ENCODE results near the gene P4HB. TPM values are rescaled to one million over a fixed set of nuclear protein-coding genes. Genes with fewer than 3 reads are reported as not detected.

The P4HB gene
- polyA plus RNA-seq, 1 of the 3 experiments (the other 2 are of a cell fraction), result 165 TPM

GRCh38 chr17:81909231-81909630, 48.9 kb upstream of the P4HB start:
- Histone ChIP-seq H4K20me1 (ENCODE audit: insufficient read depth) (peaks cover 10% of the 10 kb centered on the region), H3K9me3 (no peaks in the 10 kb centered on the region), H3K4me3 (ENCODE audit: low read depth in 2 of 2, low read length in 1 of 2) (no peak overlapping the region), H3F3A (replicated peaks; ENCODE audit: insufficient read depth) (peaks cover 18% of the 10 kb centered on the region), H3K4me2 (no peak overlapping the region; the same call in 1 of the 2 replicates), H3K36me3 (replicated peaks in 1 of 2; ENCODE audit: control insufficient read depth in 1 of 2, insufficient read depth in 2 of 2, low read length in 1 of 2) (peaks cover 18 to 70% of the 10 kb centered on the region in 2 experiments), H3K4me1 (ENCODE audit: control insufficient read depth in 1 of 2, insufficient read depth in 2 of 2, low read depth in 1 of 2, low read length in 1 of 2) (peaks cover 8 to 14% of the 10 kb centered on the region in 2 experiments; a peak in 2 of 4 replicates), H2AFZ (ENCODE audit: low read depth) (no peak overlapping the region), H3K9me2 (no peaks in the 10 kb centered on the region), H3K79me2 (ENCODE audit: insufficient read depth) (peaks cover 7% of the 10 kb centered on the region; the same call in 1 of the 2 replicates), H3K27me3 (ENCODE audit: insufficient read depth) (no peaks in the 10 kb centered on the region), H3K9ac (no peak overlapping the region), H3K27ac (ENCODE audit: low read depth in 2 of 2, low read length in 1 of 2) (no peak overlapping the region)
- WGBS (ENCODE audit: low lambda C conversion rate), result 96% methylated on average over 9 of the region's 12 CpGs
- POLR2A ChIA-PET, result interaction anchor here (0.6 to 0.7 kb wide), 3 partner anchors 26 to 39 kb away, joined by 3 read pairs; no protein-coding TSS in a partner anchor
- CTCF ChIA-PET, result interaction anchor here (0.6 to 1.2 kb wide), 10 partner anchors 17 to 183 kb away, joined by 3 to 4 read pairs (median 3); partner anchors contain the start of gene P4HB
- DNase-seq, result no peak
- TF ChIP-seq SMC3 (IDR thresholded peaks at IDR 0.05; ENCODE audit: low read depth, low read length), result no peak
- no peak for TF ChIP-seq RCOR1 (IDR thresholded peaks at IDR 0.05; ENCODE audit: low read length)
- no peak for TF ChIP-seq RXRA (IDR thresholded peaks at IDR 0.05; ENCODE audit: borderline replicate concordance, low read depth)
- TF ChIP-seq ELF1 (IDR thresholded peaks at IDR 0.05), result no peak
- no peak for TF ChIP-seq FOSL2 (IDR thresholded peaks at IDR 0.05; ENCODE audit: borderline replicate concordance, low read depth)
- no peak for TF ChIP-seq CHD2 (IDR thresholded peaks at IDR 0.05; ENCODE audit: low read length, partially characterized antibody)
- TF ChIP-seq YY1 (IDR thresholded peaks at IDR 0.05; ENCODE audit: low read depth), result no peak
- no peak for TF ChIP-seq IRF3 (IDR thresholded peaks at IDR 0.05; ENCODE audit: low read depth, low read length)
- TF ChIP-seq NRF1 (IDR thresholded peaks at IDR 0.05; ENCODE audit: low read depth, low read length), result no peak
- no peak for TF ChIP-seq REST (IDR thresholded peaks at IDR 0.05; ENCODE audit: low read depth, low read length)
- TF ChIP-seq MAX (IDR thresholded peaks at IDR 0.05; ENCODE audit: low read depth), result no peak
- no peak for TF ChIP-seq MXI1 (IDR thresholded peaks at IDR 0.05; ENCODE audit: low read depth, low read length)
- no peak for TF ChIP-seq PBX3 (IDR thresholded peaks at IDR 0.05)
- TF ChIP-seq TCF12 (IDR thresholded peaks at IDR 0.05), result no peak
- no peak for TF ChIP-seq USF2 (IDR thresholded peaks at IDR 0.05; ENCODE audit: borderline replicate concordance, low read depth, low read length)
- no peak for TF ChIP-seq GABPA (IDR thresholded peaks at IDR 0.05; ENCODE audit: low read depth)
- TF ChIP-seq SIN3A (IDR thresholded peaks at IDR 0.05; ENCODE audit: borderline replicate concordance, low read depth, low read length), result no peak
- TF ChIP-seq FOXM1 (IDR thresholded peaks at IDR 0.05; ENCODE audit: low read depth), result no peak
- TF ChIP-seq MEF2A (IDR thresholded peaks at IDR 0.05; ENCODE audit: borderline replicate concordance, low read depth), result no peak
- no peak for TF ChIP-seq JUND (IDR thresholded peaks at IDR 0.05)

Data from SK-N-SH (cell line).